CD4-positive, alpha-beta T cell (primary cell): ENCODE measurements around the gene CFAP300. TPM values are rescaled to one million over a fixed set of nuclear protein-coding genes. Genes with fewer than 3 reads are reported as not detected.

Experiments used
- ATAC-seq: fragments of 200-7000 bp; cut with Tn5 transposase; one replicate; pipeline ENCODE4 v1.10.0; 2022; ENCODE audit warnings: mild to moderate bottlenecking; ENCODE audit not compliant: poor library complexity
- CTCF ChIA-PET: fragments of 350-600 bp; sonication (Branson Sonifier 250); formaldehyde crosslinking; loops from one replicate; lab custom pipeline; 2021; ENCODE audit warnings: antibody characterized with exemption, inconsistent platforms; lab: Charles Lee
- POLR2A ChIA-PET: fragments of 350-600 bp; sonication (Branson Sonifier 250); formaldehyde crosslinking; loops from one replicate; lab custom pipeline; 2021; ENCODE audit warnings: antibody characterized with exemption, inconsistent platforms; lab: Charles Lee
- DNase-seq, 14 experiments: peaks; one replicate each; pipeline ENCODE4 v3.0.0-alpha.2; 2013 to 2020; ENCODE audit warnings: mixed read lengths in 2 of 14
- H3K27ac ChIP-seq, 2 donors: one replicate each; pipeline versions ENCODE4 v1.5.1 to v1.7.0; 2013; ENCODE audit warnings: low read length in 2 of 2, low read depth in 1 of 2, mild to moderate bottlenecking in 1 of 2
- H3K27me3 ChIP-seq, 2 experiments: 1 replicate in 1 of 2; 2 replicates in 1 of 2; pipeline versions ENCODE4 v1.6.1 to v1.7.0; 2013; ENCODE audit warnings: low read length in 2 of 2, control low read depth in 1 of 2, mild to moderate bottlenecking in 1 of 2, moderate library complexity in 1 of 2; ENCODE audit not compliant: insufficient read depth in 2 of 2, control insufficient read depth in 1 of 2
- H3K36me3 ChIP-seq: one replicate; pipeline ENCODE4 v1.6.1; 2013; ENCODE audit warnings: low read length, control low read depth; ENCODE audit not compliant: insufficient read depth
- H3K4me1 ChIP-seq: one replicate; pipeline ENCODE4 v1.6.1; 2013; ENCODE audit warnings: low read length, control low read depth; ENCODE audit not compliant: insufficient read depth
- H3K4me3 ChIP-seq: one replicate; pipeline ENCODE4 v1.5.1; 2013; ENCODE audit warnings: mild to moderate bottlenecking, low read length, moderate library complexity
- H3K9me3 ChIP-seq, 2 experiments: 1 replicate in 1 of 2; 2 replicates in 1 of 2; pipeline versions ENCODE4 v1.6.1 to v1.7.0; 2013; ENCODE audit warnings: low read length in 2 of 2, mild to moderate bottlenecking in 2 of 2, control low read depth in 1 of 2, moderate library complexity in 1 of 2; ENCODE audit not compliant: control insufficient read depth in 1 of 2, insufficient read depth in 1 of 2
- H3K27ac Mint-ChIP-seq: one replicate; pipeline ENCODE4 v1.8.0; 2020; ENCODE audit warnings: mixed read lengths
- H3K27me3 Mint-ChIP-seq: one replicate; pipeline ENCODE4 v1.8.0; 2021; ENCODE audit warnings: mixed read lengths
- H3K36me3 Mint-ChIP-seq: one replicate; pipeline ENCODE4 v1.8.0; 2021; ENCODE audit warnings: low read depth, mixed read lengths
- H3K4me1 Mint-ChIP-seq: one replicate; pipeline ENCODE4 v1.8.0; 2021; ENCODE audit warnings: low read depth, mixed read lengths
- H3K4me3 Mint-ChIP-seq: one replicate; pipeline ENCODE4 v1.8.0; 2020; ENCODE audit warnings: mild to moderate bottlenecking, mixed read lengths
- H3K9me3 Mint-ChIP-seq: one replicate; pipeline ENCODE4 v1.8.0; 2020; ENCODE audit warnings: mixed read lengths
- intact Hi-C, 2 experiments: fragments of 100-400 bp; cut with DNase I in 1 of 2; cut with micrococcal nuclease in 1 of 2; formaldehyde crosslinking; loops; one replicate each; pipeline versions ENCODE4 v1.15.1 to v1.9.0; 2023 to 2025; cut with DNase I, micrococcal nuclease
- total RNA-seq, 174 experiments: library from RNA in 2 of 174; stranded (reverse) in 2 of 174; gene quantifications; one replicate each; pipeline ENCODE4 v1.2.3 and lab custom pipeline; 2021 to 2026
- TF ChIP-seq, protein P1 (sequence below): fragments of 200-600 bp; IDR thresholded peaks from one replicate; pipeline ENCODE4 v1.8.0; 2022; ENCODE audit warnings: antibody characterized with exemption, mild to moderate bottlenecking

CFAP300 gene
- total RNA-seq, 2 experiments from 2014 or later, result not detected

GRCh38 chr11:102061276-102061675, 14.0 kb downstream of the CFAP300 start:
- TF ChIP-seq, protein P1, sequence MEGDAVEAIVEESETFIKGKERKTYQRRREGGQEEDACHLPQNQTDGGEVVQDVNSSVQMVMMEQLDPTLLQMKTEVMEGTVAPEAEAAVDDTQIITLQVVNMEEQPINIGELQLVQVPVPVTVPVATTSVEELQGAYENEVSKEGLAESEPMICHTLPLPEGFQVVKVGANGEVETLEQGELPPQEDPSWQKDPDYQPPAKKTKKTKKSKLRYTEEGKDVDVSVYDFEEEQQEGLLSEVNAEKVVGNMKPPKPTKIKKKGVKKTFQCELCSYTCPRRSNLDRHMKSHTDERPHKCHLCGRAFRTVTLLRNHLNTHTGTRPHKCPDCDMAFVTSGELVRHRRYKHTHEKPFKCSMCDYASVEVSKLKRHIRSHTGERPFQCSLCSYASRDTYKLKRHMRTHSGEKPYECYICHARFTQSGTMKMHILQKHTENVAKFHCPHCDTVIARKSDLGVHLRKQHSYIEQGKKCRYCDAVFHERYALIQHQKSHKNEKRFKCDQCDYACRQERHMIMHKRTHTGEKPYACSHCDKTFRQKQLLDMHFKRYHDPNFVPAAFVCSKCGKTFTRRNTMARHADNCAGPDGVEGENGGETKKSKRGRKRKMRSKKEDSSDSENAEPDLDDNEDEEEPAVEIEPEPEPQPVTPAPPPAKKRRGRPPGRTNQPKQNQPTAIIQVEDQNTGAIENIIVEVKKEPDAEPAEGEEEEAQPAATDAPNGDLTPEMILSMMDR, result no peak
- intact Hi-C loops, result no loop called here
- Mint-ChIP-seq H3K4me3 (no peak overlapping the region), H3K4me1 (no peaks in the 10 kb centered on the region), H3K36me3 (no peaks in the 10 kb centered on the region), H3K27me3 (peaks cover 15% of the 10 kb centered on the region), H3K9me3 (no peaks in the 10 kb centered on the region), H3K27ac (no peak overlapping the region)
- H3K4me3 ChIP-seq, result no peak overlapping the region
- peaks cover 0 to 2% of the 10 kb centered on the region in 2 experiments for H3K27me3 ChIP-seq
- CTCF ChIA-PET, result no interaction called here
- no peaks in the 10 kb centered on the region for H3K4me1 ChIP-seq
- DNase-seq (no peak), ATAC-seq (no peak)
- peaks cover 0 to 4% of the 10 kb centered on the region in 2 experiments for H3K9me3 ChIP-seq
- no peak overlapping the region for H3K27ac ChIP-seq
- POLR2A ChIA-PET, result no interaction called here
- no peaks in the 10 kb centered on the region for H3K36me3 ChIP-seq

DNA sequence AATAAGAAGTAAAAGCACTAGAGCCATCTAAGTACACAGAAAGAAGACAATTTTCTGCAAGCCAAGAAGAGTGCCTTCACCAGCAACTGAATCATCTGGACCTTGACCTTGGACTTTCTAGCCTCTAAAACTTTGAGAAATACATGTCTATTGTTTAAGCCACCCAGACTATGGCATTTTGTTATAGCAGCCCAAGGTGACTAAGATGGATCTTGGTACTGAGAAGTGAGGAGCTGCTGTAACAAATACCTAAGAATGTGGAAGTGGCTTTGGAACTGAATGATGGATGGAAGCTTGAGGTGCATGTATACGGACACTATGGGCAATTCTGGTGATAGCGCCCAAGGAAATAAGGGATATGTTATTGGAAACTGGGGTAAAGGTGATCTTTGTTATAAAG, 14.9 kb downstream of the CFAP300 start:
- intact Hi-C loops, result no loop called here
- ChIA-PET POLR2A (no interaction called here), CTCF (no interaction called here)
- ATAC-seq, result no peak
- Mint-ChIP-seq H3K4me3 (no peak overlapping the region), H3K27me3 (peaks cover 15% of the 10 kb centered on the region), H3K27ac (no peak overlapping the region), H3K9me3 (no peaks in the 10 kb centered on the region), H3K36me3 (no peaks in the 10 kb centered on the region), H3K4me1 (no peaks in the 10 kb centered on the region)
- no peak for DNase-seq
- Histone ChIP-seq H3K9me3 (peaks cover 0 to 4% of the 10 kb centered on the region in 2 experiments), H3K27ac (no peak overlapping the region), H3K4me1 (no peaks in the 10 kb centered on the region), H3K4me3 (no peak overlapping the region), H3K36me3 (no peaks in the 10 kb centered on the region), H3K27me3 (peaks cover 0 to 2% of the 10 kb centered on the region in 2 experiments)
- TF ChIP-seq, protein P1, result no peak

DNA sequence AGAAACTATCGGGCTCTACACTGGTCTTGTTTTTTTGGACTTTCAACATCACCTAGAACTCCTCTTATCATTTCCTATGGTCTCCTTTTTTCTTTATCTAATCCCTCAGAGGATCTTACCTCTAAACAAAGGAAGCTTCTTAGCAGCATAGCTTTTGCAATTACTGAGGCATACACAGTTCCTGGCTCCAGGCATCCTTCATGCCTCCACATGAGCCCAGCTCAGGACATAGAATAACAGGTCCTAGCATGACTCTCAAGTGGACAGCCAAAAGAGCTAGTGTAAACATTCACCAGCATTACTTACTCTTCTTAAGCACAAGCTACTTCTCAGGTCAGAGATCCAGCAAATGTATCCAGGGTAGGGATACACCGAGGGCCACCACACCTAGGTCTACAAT, 17.1 kb downstream of the CFAP300 start:
- ATAC-seq, result no peak
- Mint-ChIP-seq H3K36me3 (no peaks in the 10 kb centered on the region), H3K4me3 (no peak overlapping the region), H3K4me1 (no peaks in the 10 kb centered on the region), H3K27ac (no peak overlapping the region), H3K27me3 (peaks cover 14% of the 10 kb centered on the region), H3K9me3 (peaks cover 1% of the 10 kb centered on the region)
- Histone ChIP-seq H3K27ac (no peak overlapping the region), H3K9me3 (peaks cover 0 to 4% of the 10 kb centered on the region in 2 experiments), H3K4me1 (no peaks in the 10 kb centered on the region), H3K36me3 (no peaks in the 10 kb centered on the region), H3K4me3 (no peak overlapping the region), H3K27me3 (peaks cover 0 to 2% of the 10 kb centered on the region in 2 experiments)
- POLR2A ChIA-PET, result no interaction called here
- intact Hi-C loops, result no loop called here
- CTCF ChIA-PET, result no interaction called here
- TF ChIP-seq, protein P1, result no peak
- DNase-seq, result no peak
